Hematopoietic multipotent progenitor cell treated with erythropoietin and hydrocortisone succinate and interleukin-3 and kit ligand, for 6 days (in vitro differentiated cells): Measurements from ENCODE around the gene ITPR1.

Source experiments
- DNase-seq: peaks from one replicate; pipeline ENCODE4 v3.0.0-alpha.2; 2015

Gene ITPR1

DNA sequence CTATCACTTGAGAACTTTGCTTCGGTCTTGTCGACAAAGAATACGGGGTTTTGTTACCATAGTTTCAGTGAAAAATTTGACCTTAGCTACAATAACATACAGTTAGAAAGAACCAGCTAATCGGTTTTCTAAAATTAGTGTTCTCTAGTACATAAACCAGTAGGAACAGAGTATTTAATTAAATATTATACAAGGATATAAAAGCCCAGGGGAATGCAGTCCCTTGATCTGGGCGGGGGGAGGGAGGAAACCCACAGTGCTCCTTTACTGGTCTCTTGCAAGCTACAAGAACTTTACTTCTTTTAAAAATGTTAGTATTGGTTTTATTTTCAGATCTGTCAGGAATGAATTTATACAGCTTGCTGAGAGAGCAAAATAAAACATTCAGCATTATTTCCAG is 41.8 kb downstream of the ITPR1 start:
- no peak for DNase-seq

DNA sequence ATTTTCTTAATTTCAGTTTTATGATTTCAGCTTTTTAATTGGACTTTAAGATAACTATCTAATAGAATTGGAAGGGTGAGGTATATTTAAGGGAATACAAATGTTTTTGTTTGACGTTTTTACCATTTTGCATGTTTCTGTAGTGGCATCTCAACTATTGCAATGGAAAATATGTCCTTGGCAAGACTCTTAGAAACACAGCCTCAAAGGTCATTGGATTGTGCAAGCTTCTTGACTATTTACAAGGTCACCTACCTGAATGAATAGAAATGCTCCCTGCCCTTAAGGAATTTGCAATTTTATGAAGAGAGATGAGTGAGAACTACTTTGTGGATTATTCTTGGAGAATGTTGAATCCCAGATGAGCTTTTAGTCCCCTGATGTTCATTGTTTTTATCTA is 43.1 kb downstream of the ITPR1 start:
- no peak for DNase-seq

DNA sequence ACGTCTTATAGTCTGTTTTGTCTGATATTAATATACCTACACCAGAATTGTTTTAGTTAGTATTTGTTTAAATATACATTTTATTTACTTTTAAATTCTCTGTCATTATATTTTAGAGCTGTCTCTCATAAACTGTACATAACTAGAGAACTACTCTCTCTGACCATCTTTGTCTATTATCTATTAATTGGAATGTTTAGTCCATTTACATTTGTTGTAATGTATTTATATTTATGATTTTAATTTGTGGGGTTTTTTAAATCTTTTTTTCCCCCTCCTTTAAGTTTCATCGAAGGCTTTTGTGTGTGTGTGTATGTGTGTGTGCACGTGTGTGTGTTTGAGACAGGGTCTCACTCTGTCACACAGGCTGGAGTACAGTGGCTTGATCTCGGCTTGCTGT is 47.1 kb downstream of the ITPR1 start:
- DNase-seq: no peak

DNA sequence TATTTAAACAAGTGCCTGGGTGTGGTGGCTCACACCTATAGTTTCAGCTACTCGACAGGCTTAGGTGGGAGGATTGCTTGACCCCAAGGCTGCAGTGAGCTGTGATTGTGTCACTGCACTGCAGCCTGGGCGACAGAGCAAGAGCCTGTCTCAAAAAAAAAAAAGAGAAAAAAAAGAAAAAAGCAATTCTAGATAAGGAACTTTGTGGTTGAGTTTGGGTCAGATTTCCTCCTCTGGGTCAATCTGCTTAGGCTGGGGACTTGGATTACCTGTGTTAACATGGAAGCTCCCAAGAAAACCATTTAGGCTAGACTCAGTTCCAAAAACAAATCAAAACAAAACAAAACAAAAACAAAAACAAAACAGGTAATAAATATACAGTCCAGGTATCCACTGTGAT is 50.0 kb downstream of the ITPR1 start:
- no peak for DNase-seq

DNA sequence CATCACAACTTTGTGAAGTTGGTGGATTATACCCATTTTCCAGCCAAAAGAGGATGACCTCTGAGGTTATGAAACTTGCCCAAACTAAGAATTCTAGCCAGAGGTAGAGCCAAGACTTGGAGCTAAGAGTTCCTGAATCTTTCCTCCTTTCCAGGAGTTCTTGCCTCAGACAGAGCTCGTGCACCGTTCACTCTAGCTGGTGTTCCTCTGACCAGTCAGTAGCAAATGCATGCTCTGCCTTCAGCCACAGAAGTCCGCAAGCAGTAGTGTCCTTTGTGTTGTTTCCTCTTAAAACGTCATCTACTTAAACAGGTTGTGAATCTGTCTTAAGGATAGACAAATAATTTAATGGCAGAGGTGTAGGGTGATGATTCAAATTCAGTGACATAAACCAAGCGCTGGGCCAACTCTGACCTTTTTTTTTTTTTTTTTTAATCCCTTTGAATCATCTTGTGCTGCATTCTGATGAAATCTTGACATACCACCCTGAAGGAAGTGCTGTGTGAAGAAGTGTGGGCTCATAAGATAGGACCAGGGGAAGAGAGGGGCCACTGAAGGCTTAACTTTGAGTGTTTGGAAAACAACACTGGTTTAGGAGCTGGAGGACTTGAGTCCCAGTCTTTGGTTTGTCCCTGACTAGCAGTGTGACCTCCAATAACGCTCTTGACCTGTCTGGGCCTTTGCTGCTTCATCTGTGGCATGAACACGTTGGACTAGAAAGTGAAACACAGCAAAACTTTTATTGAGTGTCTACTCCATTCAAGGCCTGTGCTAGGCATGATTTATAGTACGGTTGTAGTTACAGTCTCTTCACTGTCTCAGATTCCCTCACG is 53.4 kb downstream of the ITPR1 start:
- peak; percentile 69 for DNase-seq

DNA sequence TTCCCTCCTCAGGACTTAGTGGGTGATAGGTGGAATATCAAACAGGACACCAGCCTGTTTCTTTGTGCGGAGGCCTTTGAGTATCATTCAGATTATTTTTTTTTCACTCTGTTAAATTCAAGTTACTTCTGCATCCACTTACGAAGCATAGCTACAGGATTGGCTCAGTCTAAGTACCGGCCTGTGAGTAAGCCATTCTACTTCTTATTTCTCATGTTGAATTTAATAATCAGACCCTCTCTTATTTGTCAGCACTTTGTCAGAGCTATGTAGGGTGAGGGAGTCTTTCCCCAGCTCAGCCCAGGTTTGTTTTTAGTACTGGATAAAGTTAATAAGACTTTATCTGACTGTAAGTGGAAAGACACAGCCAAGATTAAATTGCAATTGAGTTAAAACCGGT is 54.7 kb downstream of the ITPR1 start:
- no peak for DNase-seq

DNA sequence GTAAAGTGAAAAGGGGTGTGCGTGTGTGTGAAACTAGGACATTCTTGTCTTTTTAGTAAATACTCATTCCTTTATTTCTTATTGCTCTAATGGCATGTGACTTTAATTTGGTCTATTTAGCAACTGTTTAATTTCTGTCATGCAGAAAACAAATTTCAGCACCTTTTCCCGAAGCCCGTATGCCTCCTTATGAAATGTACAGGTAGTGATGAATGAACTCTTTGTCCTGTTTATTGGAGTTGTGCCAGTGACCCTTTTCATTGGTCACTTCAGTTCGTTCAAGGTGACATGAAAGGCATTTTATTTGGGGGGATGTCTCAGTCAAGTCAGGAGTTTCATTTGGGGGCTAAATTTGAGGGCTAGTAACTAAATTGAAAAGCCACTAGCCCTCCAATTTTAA is 55.2 kb downstream of the ITPR1 start:
- no peak for DNase-seq

DNA sequence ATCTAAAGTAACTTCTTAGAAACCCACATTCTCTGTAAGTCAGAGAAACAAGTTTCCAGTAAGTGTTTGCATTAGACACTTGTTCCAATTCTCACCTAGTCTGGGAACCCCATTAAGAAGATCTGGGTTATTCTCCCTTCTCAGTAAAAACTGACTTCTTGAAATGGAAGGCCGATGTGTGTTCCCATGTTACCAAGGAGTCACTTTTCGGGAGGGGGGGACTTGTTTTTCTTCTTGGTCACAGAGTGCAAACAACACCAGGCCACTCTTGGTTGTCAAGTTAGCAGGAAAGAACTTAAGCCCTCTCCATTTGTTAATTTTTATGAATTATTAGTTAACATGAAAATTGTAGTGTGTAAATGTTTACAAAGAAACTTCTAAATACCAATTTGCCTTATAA is 55.6 kb downstream of the ITPR1 start:
- DNase-seq: no peak

DNA sequence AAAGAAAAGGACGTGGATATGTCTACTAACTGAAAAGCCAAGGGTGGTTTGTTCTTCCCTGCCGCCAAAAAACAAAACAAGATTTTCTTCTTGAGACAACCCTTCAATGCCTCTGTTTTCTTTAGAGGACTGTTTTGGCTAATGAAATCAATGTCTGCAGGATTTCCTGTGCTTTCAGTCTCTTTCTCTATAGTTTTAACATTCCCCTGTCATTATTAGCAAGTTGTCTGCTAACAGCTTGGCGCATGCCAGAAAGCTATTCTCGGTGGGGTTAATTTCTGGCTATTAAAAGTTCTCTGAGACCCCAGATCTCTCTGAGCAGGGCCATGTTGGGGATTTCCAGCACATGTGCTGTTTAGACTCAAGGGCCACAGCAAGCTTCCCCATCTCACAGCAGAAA is 56.7 kb downstream of the ITPR1 start:
- DNase-seq: no peak

DNA sequence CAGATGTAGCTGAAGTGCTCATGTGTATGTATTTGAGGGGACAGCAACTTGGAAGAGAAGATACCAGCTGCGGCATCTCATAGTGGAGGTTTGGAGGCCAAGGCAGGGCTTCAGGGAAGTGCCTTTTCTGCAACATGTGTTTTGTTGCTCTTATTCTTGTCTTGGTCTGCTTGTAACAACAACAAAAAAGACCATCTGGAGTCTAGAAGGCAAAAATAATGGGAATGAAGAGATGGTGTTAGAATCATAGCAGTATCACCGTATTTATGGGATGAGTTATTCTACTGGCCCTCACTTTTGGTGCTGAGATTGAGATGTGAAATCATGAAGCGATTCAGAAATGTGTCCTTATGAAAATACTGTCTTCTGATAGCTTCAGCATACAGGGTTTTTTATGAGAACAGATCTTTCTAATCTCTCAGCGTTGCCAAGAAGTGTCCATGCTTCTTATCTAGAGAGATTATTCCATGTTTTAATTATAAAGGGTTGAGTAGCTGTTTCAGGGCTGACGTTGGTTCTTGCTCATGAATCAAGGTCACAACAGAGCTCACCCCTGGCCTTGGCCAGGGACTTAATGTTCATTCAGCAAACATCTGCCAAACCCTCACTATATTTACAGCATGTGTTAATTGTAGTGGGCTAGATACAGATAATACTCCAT is 58.0 kb downstream of the ITPR1 start:
- DNase-seq: no peak

DNA sequence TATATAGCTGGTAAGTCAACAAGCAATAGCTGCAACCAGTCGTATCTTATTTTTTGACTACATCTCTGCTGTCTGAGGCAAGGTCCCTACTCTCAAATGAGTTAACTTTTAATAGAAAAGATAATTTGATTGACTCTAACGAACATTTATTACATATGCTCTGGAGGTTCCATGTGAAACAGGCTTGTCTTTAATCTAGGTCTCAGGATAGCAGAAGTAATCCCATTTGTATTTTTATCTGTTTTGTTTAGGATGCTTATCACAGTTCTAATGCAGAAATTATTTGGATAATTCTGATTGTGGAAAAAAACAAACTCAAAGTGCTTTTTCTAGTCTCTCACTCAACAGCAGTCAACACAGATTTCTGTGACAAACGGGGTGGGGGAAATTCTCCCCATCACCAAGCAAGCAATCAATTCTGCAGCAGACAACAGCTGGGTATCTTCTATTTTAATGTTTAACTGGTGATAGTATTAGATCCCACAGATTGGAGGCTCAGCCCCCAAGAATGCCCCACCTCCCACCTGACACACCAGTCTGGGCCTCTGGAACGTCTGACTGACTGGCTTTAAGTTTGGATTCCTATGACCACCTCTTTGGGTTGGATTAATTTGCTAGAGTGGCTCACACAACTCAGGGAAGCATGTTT is 58.8 kb downstream of the ITPR1 start:
- no peak for DNase-seq

DNA sequence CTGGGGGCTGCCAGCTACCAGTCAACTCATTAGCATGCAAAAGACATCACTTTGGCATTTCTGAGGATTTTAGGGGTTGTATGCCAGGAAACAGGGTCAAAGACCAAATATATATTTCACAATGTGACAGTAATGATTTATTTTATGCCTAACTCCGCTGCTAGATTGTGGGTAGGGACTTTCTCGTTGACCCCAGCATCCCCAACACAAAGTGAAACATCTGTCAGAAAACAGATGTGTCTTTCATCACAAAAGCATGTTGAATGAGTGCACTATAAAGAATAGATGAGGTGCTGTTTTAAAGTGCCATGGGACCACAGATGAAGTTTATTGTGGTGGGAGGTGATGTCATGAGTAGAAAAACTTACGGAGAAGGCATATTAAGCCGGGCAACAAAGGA is 59.7 kb downstream of the ITPR1 start:
- DNase-seq: no peak

DNA sequence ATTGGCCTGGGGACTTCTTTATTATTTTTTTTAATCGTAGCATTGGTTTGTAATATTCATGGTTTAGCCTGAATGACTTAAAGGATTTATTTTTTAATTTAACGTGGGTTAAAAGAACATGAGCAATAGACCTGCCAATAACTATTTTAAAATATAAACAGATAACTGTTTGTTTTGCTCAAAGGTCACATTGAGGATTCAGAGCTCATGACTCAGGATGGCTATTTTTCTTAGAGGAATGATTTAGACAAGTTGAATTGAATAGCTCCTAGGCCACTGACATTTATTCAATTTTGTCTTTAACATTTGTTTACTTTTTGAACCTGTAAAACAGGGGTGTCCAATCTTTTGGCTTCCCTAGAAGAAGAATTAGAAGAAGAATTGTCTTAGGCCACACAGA is 68.5 kb downstream of the ITPR1 start:
- no peak for DNase-seq

DNA sequence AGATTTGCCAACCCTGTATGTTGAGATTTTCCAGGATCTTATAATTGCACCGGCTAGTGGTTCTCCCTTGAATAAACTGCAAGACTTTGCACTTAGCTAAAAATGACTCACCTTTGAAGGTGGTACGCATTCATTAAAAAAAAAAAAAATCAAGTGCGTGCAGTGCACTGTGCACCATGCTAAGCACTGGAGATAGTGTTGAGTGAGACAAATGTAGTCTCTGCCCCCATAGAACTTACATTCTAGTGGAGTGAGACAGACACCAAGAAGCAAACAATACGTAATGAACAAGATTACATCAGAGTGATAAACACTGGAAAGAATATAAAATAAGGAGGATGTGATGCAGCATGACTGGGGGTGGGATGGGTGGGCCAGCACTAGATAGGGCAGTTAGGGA is 69.4 kb downstream of the ITPR1 start:
- DNase-seq: no peak

DNA sequence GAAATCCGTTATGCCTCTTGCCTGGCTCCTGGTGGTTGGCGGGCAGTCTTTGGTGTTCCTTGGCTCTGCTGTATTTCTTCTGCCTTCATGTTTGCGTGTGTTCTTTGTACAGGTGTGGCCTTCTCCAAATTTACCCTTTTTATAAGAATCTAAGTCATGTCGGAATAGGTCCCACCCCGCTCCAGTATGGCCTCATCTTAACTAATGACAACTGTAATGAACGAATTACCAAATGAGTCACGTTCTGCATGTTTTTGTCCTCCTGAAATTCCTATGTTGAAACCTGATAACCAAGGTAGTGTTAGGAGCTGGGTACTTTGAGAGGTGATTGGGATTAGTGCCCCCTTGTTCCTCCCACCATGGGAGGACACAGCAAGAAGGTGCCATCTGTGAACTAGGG is 71.1 kb downstream of the ITPR1 start:
- DNase-seq: no peak

DNA sequence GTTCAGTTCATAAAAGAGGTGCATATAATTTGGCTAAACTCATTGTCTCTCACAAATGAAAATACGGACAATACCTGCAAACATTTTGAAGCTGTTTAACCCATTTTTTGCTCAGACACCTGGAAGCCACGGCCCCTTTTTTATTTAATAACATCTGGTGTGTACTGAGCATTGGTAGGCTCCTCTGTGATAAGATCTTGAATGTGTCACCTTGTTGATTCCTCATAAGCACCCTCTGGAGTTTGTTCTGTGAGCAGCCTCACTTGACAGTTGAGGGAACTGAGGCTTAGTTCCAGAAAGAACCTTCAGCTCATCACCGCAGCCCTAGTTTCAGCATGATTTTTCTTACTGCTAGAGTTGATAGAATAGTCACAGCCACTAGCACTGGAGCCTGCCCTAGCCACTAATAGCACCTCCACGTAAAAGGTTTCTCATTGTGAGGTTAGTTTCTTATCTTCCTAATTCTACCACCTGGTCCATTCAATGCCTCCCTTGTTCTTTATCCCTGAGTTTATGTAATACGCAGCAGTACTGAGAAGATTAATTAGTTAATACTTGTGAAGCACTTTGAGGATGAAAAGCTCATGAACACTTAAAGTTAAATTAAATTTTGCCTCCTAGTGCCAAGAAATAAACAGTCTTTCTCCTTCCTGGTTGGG is 71.9 kb downstream of the ITPR1 start:
- DNase-seq: no peak

DNA sequence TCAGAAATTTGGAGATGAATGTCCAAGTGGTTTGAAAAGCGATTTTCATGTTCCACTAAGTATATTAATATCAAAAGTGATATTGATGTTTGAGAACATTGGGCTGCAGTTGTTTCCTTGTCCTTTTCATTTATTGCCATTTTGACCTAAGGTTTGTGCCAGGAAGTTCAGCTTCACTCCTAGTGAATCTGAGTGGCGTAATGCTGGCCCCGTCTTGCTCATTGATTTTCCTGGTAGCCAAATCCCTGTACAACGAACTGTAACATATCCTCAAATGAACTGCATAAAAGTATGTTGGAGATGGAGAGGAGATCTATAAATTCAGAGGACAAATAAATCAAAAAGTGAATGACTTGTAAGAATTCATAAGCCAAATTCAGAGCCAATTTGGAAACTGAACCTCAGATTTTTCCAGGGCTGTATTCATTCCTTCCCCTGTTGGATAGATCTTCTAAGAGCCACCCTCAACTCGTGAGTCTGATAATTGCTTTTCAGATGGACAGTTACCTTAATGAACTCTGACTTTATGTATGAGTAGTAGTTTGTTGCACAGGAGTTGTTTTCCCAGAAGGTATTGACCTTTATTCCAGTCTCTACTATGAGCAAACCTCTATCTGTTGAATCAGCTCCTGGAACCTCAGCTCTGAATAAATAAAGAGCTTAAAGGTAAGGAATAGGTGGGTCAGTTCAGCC is 72.8 kb downstream of the ITPR1 start:
- DNase-seq: no peak

DNA sequence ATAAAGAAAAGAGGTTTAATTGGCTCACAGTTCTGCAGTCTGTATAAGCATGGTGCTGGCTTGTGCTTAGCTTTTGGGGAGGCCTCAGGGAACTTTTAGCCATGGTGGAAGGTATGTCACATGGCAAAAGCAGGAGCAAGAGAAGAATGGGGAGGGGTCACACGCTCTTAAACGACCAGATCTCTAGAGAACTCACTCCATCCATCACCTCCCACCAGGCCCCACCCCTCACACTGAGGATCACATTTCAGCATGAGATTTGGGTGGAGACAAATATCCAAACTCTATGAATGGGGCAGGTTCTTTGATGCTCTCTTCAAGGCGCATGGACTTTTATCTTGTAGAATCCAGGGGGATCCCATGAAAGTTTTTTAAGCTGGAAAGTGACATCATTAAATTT is 75.7 kb downstream of the ITPR1 start:
- no peak for DNase-seq

DNA sequence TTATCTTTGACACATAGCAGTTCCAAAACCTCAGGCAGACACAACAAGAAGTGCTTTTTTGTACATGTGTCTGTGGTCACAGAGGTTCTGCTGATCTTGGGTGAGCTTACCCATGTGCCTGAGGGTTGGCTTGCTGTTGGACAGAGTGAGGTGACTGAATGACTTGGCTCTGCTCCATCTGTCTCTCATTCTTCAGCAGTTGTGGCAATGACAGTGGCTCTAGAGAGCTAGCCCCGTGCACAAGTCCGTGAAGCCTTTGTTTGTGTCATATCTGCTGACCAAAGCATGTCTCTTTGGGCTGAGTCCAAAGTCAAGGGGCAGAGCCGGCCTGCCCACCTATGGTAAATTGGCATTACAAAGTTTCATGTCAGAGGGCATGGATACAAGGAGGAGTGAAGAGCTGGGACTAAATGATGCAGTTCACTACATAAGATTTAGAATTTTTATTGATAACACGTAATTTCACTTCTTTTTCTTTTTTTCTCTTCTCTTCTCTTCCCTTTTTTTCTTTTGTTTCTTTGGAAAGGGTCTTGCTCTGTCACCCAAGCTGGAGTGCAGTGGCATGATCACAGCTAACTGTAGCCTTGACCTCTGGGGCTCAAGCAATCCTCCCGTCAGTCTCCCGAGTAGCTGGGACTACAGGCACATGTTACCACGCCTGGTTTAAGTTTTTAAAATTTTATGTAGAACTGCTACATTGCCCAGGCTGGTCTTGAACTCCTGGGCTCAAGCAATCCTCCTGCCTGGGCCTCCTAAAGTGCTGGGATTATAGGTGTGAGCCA is 77.9 kb downstream of the ITPR1 start:
- DNase-seq: peak; percentile 90

DNA sequence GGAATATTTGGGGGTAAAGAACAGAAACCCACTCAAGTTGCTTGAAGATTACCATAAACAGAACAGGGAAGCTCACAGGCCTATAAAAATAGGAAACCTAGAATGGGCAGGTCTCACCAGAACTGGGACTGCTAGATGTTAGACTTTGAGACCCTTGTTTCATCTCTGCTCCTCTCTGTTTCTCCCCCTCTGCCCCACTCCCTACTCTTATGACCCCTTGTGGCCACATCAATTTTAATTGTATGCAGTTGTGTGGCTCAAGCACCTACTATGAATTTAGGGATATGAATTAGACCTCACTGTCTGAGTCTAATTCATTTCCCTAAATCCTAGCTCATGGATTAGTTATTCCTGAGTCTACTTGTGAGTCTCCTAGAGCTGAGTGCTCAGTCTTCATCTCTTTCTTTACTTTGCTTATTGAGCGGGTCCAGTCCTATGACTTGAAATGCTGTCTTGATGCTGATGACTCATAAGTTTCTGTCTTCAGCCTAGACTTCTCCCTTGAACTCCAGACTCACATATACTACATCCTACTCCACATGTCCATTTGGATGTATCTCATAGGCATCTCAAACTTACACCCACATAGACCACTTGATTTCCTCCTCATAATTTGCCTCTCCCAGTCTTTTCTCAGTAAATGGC is 78.7 kb downstream of the ITPR1 start:
- DNase-seq: peak; percentile 66

DNA sequence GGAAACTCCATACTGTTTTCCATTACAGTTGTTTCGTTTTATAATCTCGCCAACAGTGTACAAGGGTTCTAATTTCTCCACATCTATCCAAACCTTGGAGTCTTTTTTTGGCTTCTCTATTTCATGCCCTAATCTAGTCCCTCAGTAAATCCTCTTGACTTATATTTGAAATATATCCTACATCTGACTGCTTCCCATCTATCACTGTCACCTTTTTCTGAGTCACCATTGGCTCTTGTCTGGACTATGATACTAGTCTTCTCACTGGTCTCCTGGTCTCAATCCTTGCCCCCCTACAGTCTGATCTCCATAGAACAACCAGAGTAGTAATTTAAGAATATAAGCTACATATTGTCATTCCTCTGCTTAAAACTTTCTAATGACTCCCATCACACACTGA is 80.0 kb downstream of the ITPR1 start:
- DNase-seq: no peak
